GM10266 (cell line): Measurements from ENCODE around the gene IL1RL1.
"Not testable (repeated sequence)": the region's sequence is repeated elsewhere in the genome, so short reads cannot be mapped to it uniquely, and the experiment has no call there.

ENCODE experiments used
- DNase-seq: peaks from one replicate; pipeline ENCODE4 v3.0.0; 2012; ENCODE audit errors: extremely low spot score
- CTCF ChIP-seq: IDR thresholded peaks from 2 replicates; pipeline ENCODE4 v1.5.1; 2012; ENCODE audit warnings: mild to moderate bottlenecking, low read depth; ENCODE audit not compliant: control insufficient read depth, insufficient read depth; ENCODE audit errors: missing control alignments

IL1RL1 gene

GRCh38 chr2:102317715-102318114, 6.4 kb downstream of the IL1RL1 start:
- DNase-seq, result no peak
- no peak for TF ChIP-seq CTCF

- DNase-seq, result no peak
- no peak for TF ChIP-seq CTCF
These were observed 7.1 kb downstream of the IL1RL1 start for GRCh38 chr2:102318437-102318836.

- DNase-seq, result no peak
- no peak for TF ChIP-seq CTCF
These were observed 10.8 kb downstream of the IL1RL1 start for GRCh38 chr2:102321941-102322719.

- DNase-seq, result not testable (repeated sequence)
These were observed 13.6 kb downstream of the IL1RL1 start for GRCh38 chr2:102324914-102325313.

- no peak for DNase-seq
- TF ChIP-seq CTCF, result no peak
These were observed 20.1 kb downstream of the IL1RL1 start for GRCh38 chr2:102331311-102331980.

GRCh38 chr2:102334486-102334885, 23.1 kb downstream of the IL1RL1 start:
- no peak for DNase-seq
- no peak for TF ChIP-seq CTCF

GRCh38 chr2:102335871-102336366, 24.6 kb downstream of the IL1RL1 start:
- no peak for DNase-seq

More at GRCh38 chr2:102335871-102336366, 24.6 kb downstream of the IL1RL1 start:
- TF ChIP-seq CTCF, result no peak
